Activated CD4-positive, alpha-beta T cell treated with anti-CD3 and anti-CD28 coated beads for 36 hours (primary cell): ENCODE data around the gene IQCH. TPM values are rescaled to one million over a fixed set of nuclear protein-coding genes. Genes with fewer than 3 reads are reported as not detected.

Experiments
- ATAC-seq: fragments of 200-7000 bp; cut with Tn5 transposase; one replicate; pipeline ENCODE4 v1.10.0; 2021; ENCODE audit warnings: mild to moderate bottlenecking, moderate library complexity
- CTCF ChIA-PET: fragments of 350-600 bp; sonication (Branson Sonifier 250); formaldehyde crosslinking; loops from one replicate; lab custom pipeline; 2021; ENCODE audit warnings: antibody characterized with exemption; lab: Charles Lee
- POLR2A ChIA-PET: fragments of 350-600 bp; sonication (Branson Sonifier 250); formaldehyde crosslinking; loops from one replicate; lab custom pipeline; 2021; ENCODE audit warnings: antibody characterized with exemption, inconsistent platforms; lab: Charles Lee
- DNase-seq: peaks from one replicate; pipeline ENCODE4 v3.0.0-alpha.2; 2020
- H3K27ac Mint-ChIP-seq: one replicate; pipeline ENCODE4 v1.8.0; 2021; ENCODE audit warnings: mixed read lengths
- H3K27me3 Mint-ChIP-seq: one replicate; pipeline ENCODE4 v1.8.0; 2021; ENCODE audit warnings: mixed read lengths
- H3K36me3 Mint-ChIP-seq: one replicate; pipeline ENCODE4 v1.8.0; 2021; ENCODE audit warnings: low read depth, mixed read lengths
- H3K4me1 Mint-ChIP-seq: one replicate; pipeline ENCODE4 v1.8.0; 2021; ENCODE audit warnings: mixed read lengths
- H3K4me3 Mint-ChIP-seq: one replicate; pipeline ENCODE4 v1.8.0; 2021; ENCODE audit warnings: mild to moderate bottlenecking, moderate library complexity, mixed read lengths
- H3K9me3 Mint-ChIP-seq: one replicate; pipeline ENCODE4 v1.8.0; 2021; ENCODE audit warnings: low read depth, mixed read lengths
- intact Hi-C, 2 experiments: fragments of 100-400 bp; cut with DNase I in 1 of 2; cut with micrococcal nuclease in 1 of 2; formaldehyde crosslinking; loops; one replicate each; pipeline versions ENCODE4 v1.14.2 to v1.15.1; 2022 to 2024; cut with DNase I, micrococcal nuclease
- total RNA-seq, 2 experiments: library from RNA; stranded (reverse); gene quantifications; one replicate each; pipeline ENCODE4 v1.2.3, GENCODE V29; 2021

The IQCH gene
- total RNA-seq, 2 experiments from 2014 or later, result 1.8 to 2.1 TPM

GRCh38 chr15:67394873-67395639 lies 140.5 kb downstream of the IQCH start:
- H3K36me3 Mint-ChIP-seq, result no peaks in the 10 kb centered on the region
- H3K9me3 Mint-ChIP-seq, result no peaks in the 10 kb centered on the region
- intact Hi-C loops, result no loop called here
- CTCF ChIA-PET, result interaction anchor here (1.4 to 2.6 kb wide), 2 partner anchors 10 to 38 kb away, joined by 3 to 6 read pairs; no protein-coding TSS in a partner anchor
- no peak for ATAC-seq
- H3K4me3 Mint-ChIP-seq, result no peak overlapping the region
- no peak for DNase-seq
- no peaks in the 10 kb centered on the region for H3K27me3 Mint-ChIP-seq
- no peak overlapping the region for H3K27ac Mint-ChIP-seq
- H3K4me1 Mint-ChIP-seq, result no peaks in the 10 kb centered on the region
- POLR2A ChIA-PET, result no interaction called here

GRCh38 chr15:67396114-67396513 lies 141.5 kb downstream of the IQCH start:
- POLR2A ChIA-PET, result no interaction called here
- CTCF ChIA-PET, result no interaction called here
- DNase-seq, result no peak
- intact Hi-C loops, result no loop called here
- Mint-ChIP-seq H3K27me3 (no peaks in the 10 kb centered on the region), H3K9me3 (no peaks in the 10 kb centered on the region), H3K27ac (no peak overlapping the region), H3K4me1 (no peaks in the 10 kb centered on the region), H3K36me3 (no peaks in the 10 kb centered on the region), H3K4me3 (no peak overlapping the region)
- ATAC-seq, result no peak

- ChIA-PET CTCF (interaction anchor here (1.0 to 1.1 kb wide), 2 partner anchors 60 to 193 kb away, joined by 3 read pairs; no protein-coding TSS in a partner anchor), POLR2A (no interaction called here)
- H3K4me1 Mint-ChIP-seq, result no peaks in the 10 kb centered on the region
- no peak for DNase-seq
- no peaks in the 10 kb centered on the region for H3K36me3 Mint-ChIP-seq
- no peak overlapping the region for H3K27ac Mint-ChIP-seq
- H3K4me3 Mint-ChIP-seq, result no peak overlapping the region
- intact Hi-C loops, result no loop called here
- no peak for ATAC-seq
- H3K9me3 Mint-ChIP-seq, result no peaks in the 10 kb centered on the region
- H3K27me3 Mint-ChIP-seq, result no peaks in the 10 kb centered on the region
Observed at GRCh38 chr15:67397139-67397538, 142.6 kb downstream of the IQCH start.

- intact Hi-C loops, result no loop called here
- Mint-ChIP-seq H3K27ac (no peak overlapping the region), H3K4me1 (no peaks in the 10 kb centered on the region), H3K9me3 (no peaks in the 10 kb centered on the region), H3K36me3 (no peaks in the 10 kb centered on the region), H3K27me3 (no peaks in the 10 kb centered on the region), H3K4me3 (no peak overlapping the region)
- ChIA-PET CTCF (interaction anchor here (0.6 to 1.0 kb wide), 2 partner anchors 96 to 929 kb away, joined by 3 read pairs; no protein-coding TSS in a partner anchor), POLR2A (no interaction called here)
- DNase-seq (no peak), ATAC-seq (no peak)
Observed at GRCh38 chr15:67399925-67400324, 145.3 kb downstream of the IQCH start.

GRCh38 chr15:67400890-67401289 lies 146.3 kb downstream of the IQCH start:
- ChIA-PET CTCF (interaction anchor here (0.5 to 1.0 kb wide), 2 partner anchors 97 to 1237 kb away, joined by 3 read pairs; no protein-coding TSS in a partner anchor), POLR2A (no interaction called here)
- Mint-ChIP-seq H3K4me1 (no peaks in the 10 kb centered on the region), H3K27me3 (no peaks in the 10 kb centered on the region), H3K4me3 (no peak overlapping the region), H3K9me3 (no peaks in the 10 kb centered on the region), H3K36me3 (no peaks in the 10 kb centered on the region), H3K27ac (no peak overlapping the region)
- DNase-seq (no peak), ATAC-seq (no peak)
- intact Hi-C loops, result no loop called here

GRCh38 chr15:67401336-67401735 lies 146.8 kb downstream of the IQCH start:
- intact Hi-C loops, result no loop called here
- H3K27me3 Mint-ChIP-seq, result no peaks in the 10 kb centered on the region
- H3K4me1 Mint-ChIP-seq, result no peaks in the 10 kb centered on the region
- no peak overlapping the region for H3K4me3 Mint-ChIP-seq
- no peak overlapping the region for H3K27ac Mint-ChIP-seq
- no peak for ATAC-seq
- CTCF ChIA-PET, result interaction anchor here (0.7 kb wide), 1 partner anchor 31 kb away, joined by 3 read pairs; no protein-coding TSS in a partner anchor
- POLR2A ChIA-PET, result no interaction called here
- H3K9me3 Mint-ChIP-seq, result no peaks in the 10 kb centered on the region
- no peaks in the 10 kb centered on the region for H3K36me3 Mint-ChIP-seq
- DNase-seq, result no peak

- Mint-ChIP-seq H3K27ac (no peak overlapping the region), H3K4me3 (no peak overlapping the region), H3K9me3 (no peaks in the 10 kb centered on the region), H3K36me3 (no peaks in the 10 kb centered on the region), H3K4me1 (no peaks in the 10 kb centered on the region), H3K27me3 (no peaks in the 10 kb centered on the region)
- ATAC-seq, result no peak
- ChIA-PET CTCF (no interaction called here), POLR2A (no interaction called here)
- DNase-seq, result no peak
- intact Hi-C loops, result no loop called here
Observed at GRCh38 chr15:67403428-67404154, 149.0 kb downstream of the IQCH start.

- no peaks in the 10 kb centered on the region for H3K9me3 Mint-ChIP-seq
- CTCF ChIA-PET, result interaction anchor here (0.7 to 1.2 kb wide), 3 partner anchors 28 to 502 kb away, joined by 3 to 4 read pairs (median 4); no protein-coding TSS in a partner anchor
- H3K36me3 Mint-ChIP-seq, result no peaks in the 10 kb centered on the region
- intact Hi-C loops, result no loop called here
- no peaks in the 10 kb centered on the region for H3K27me3 Mint-ChIP-seq
- ATAC-seq, result no peak
- no peak overlapping the region for H3K4me3 Mint-ChIP-seq
- H3K4me1 Mint-ChIP-seq, result no peaks in the 10 kb centered on the region
- no peak overlapping the region for H3K27ac Mint-ChIP-seq
- POLR2A ChIA-PET, result no interaction called here
- DNase-seq, result no peak
Observed at GRCh38 chr15:67405208-67406191, 150.9 kb downstream of the IQCH start.

GRCh38 chr15:67406257-67406861 lies 151.8 kb downstream of the IQCH start:
- no peak overlapping the region for H3K4me3 Mint-ChIP-seq
- H3K27ac Mint-ChIP-seq, result no peak overlapping the region
- CTCF ChIA-PET, result interaction anchor here (0.7 to 1.2 kb wide), 2 partner anchors 27 to 193 kb away, joined by 4 read pairs; no protein-coding TSS in a partner anchor
- POLR2A ChIA-PET, result no interaction called here
- ATAC-seq (no peak), DNase-seq (no peak)
- no peaks in the 10 kb centered on the region for H3K27me3 Mint-ChIP-seq
- no peaks in the 10 kb centered on the region for H3K36me3 Mint-ChIP-seq
- no peaks in the 10 kb centered on the region for H3K4me1 Mint-ChIP-seq
- intact Hi-C loops, result no loop called here
- H3K9me3 Mint-ChIP-seq, result no peaks in the 10 kb centered on the region

- Mint-ChIP-seq H3K27ac (no peak overlapping the region), H3K36me3 (no peaks in the 10 kb centered on the region), H3K4me3 (no peak overlapping the region), H3K9me3 (no peaks in the 10 kb centered on the region), H3K4me1 (no peaks in the 10 kb centered on the region), H3K27me3 (no peaks in the 10 kb centered on the region)
- ATAC-seq (no peak), DNase-seq (no peak)
- intact Hi-C loops, result no loop called here
- POLR2A ChIA-PET, result no interaction called here
- CTCF ChIA-PET, result no interaction called here
Observed at GRCh38 chr15:67407786-67408185, 153.2 kb downstream of the IQCH start.

GRCh38 chr15:67409175-67409574 lies 154.6 kb downstream of the IQCH start:
- no peaks in the 10 kb centered on the region for H3K27me3 Mint-ChIP-seq
- ChIA-PET CTCF (no interaction called here), POLR2A (no interaction called here)
- no peaks in the 10 kb centered on the region for H3K36me3 Mint-ChIP-seq
- intact Hi-C loops, result no loop called here
- no peaks in the 10 kb centered on the region for H3K9me3 Mint-ChIP-seq
- H3K4me3 Mint-ChIP-seq, result no peak overlapping the region
- no peaks in the 10 kb centered on the region for H3K4me1 Mint-ChIP-seq
- DNase-seq (no peak), ATAC-seq (no peak)
- no peak overlapping the region for H3K27ac Mint-ChIP-seq
